Tibial nerve (tissue), 4 donors: Measurements from ENCODE around the gene SH2D3A. TPM values are rescaled to one million over a fixed set of nuclear protein-coding genes. Genes with fewer than 3 reads are reported as not detected.

ENCODE experiments used
- DNase-seq, 2 donors: peaks; one replicate each; pipeline ENCODE4 v3.0.0-alpha.2; 2019; ENCODE audit warnings: low spot score in 2 of 2
- H3K27ac ChIP-seq, 4 donors: fragments of 200-600 bp; sonication (generic) in 3 of 4; one replicate each; pipeline ENCODE4 v1.5.1; 2017 to 2019; ENCODE audit warnings: mild to moderate bottlenecking in 1 of 4
- H3K27me3 ChIP-seq, 2 donors: fragments of 200-600 bp; sonication (generic) in 1 of 2; one replicate each; pipeline versions ENCODE4 v1.5.1 to v1.6.0; 2017 to 2019
- H3K36me3 ChIP-seq, 3 donors: fragments of 200-600 bp; sonication (generic); one replicate each; pipeline ENCODE4 v1.5.1; 2018 to 2019
- H3K4me1 ChIP-seq, 4 donors: fragments of 200-600 bp; sonication (generic) in 3 of 4; one replicate each; pipeline ENCODE4 v1.5.1; 2017 to 2019
- H3K4me3 ChIP-seq, 4 donors: fragments of 200-600 bp; sonication (generic) in 3 of 4; one replicate each; pipeline ENCODE4 v1.5.1; 2017 to 2019; ENCODE audit warnings: mild to moderate bottlenecking in 1 of 4, moderate library complexity in 1 of 4
- H3K9me3 ChIP-seq, 4 donors: fragments of 200-600 bp; sonication (generic) in 3 of 4; one replicate each; pipeline ENCODE4 v1.5.1; 2017 to 2019
- CTCF ChIP-seq, 5 experiments: fragments of 200-600 bp in 3 of 5; fragments of 450-650 bp in 2 of 5; sonication (generic) in 3 of 5; IDR thresholded peaks; one replicate each; pipeline ENCODE4 v1.5.1; 2016 to 2019; ENCODE audit warnings: antibody characterized with exemption in 5 of 5, mild to moderate bottlenecking in 3 of 5, moderate library complexity in 2 of 5
- EP300 ChIP-seq, 2 donors: sonication (generic); formaldehyde crosslinking; IDR thresholded peaks; one replicate each; pipeline ENCODE4 v1.6.1; 2017; ENCODE audit warnings: antibody characterized with exemption in 2 of 2, mild to moderate bottlenecking in 1 of 2
- POLR2A ChIP-seq, 2 donors: fragments of 450-650 bp; IDR thresholded peaks; one replicate each; pipeline ENCODE4 v1.6.1; 2017; ENCODE audit warnings: antibody characterized with exemption in 2 of 2, mild to moderate bottlenecking in 2 of 2, moderate library complexity in 2 of 2
- WGBS, 2 donors: methylation state at CpG; one replicate each; pipeline ENCODE4 v1.1.5; 2018; 5-methylcytosine and 5-hydroxymethylcytosine counted together
- total RNA-seq, 4 donors: library from RNA; depleted of rRNA; stranded (reverse); fragments of >200 nt; gene quantifications; one replicate each; pipeline ENCODE4 v1.1.0, GENCODE V29; 2016

SH2D3A gene
- total RNA-seq, 4 donors from 2014 or later, result 0.39 to 4.2 (median 0.44) TPM; not detected in 1

DNA sequence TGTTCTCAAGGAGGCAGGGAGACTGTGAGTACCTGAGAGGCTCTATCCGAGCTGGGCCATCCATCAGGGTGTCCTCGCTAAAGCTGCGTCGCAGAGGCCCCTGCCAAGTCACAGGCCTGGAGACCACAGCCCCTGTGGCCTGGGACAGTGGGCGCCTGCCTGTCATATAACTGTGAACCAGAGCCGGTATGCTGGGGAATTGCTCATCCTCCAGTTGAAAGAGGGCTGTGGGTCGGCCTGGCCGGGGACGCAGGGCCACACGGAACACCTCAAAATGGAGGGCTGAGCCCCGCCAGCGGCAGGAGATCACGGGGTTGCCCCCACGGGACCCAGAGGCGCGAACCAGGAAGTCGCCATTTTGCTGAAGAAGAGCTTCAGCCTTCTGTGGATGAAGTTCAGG is 6.6 kb downstream of the SH2D3A start:
- DNase-seq, result no peak
- H3K27me3 ChIP-seq, result peaks cover 0 to 9% of the 10 kb centered on the region in 2 donors
- no peak for TF ChIP-seq CTCF (IDR thresholded peaks at IDR 0.05)
- no peak for TF ChIP-seq POLR2A (IDR thresholded peaks at IDR 0.05)
- no peak for TF ChIP-seq EP300 (IDR thresholded peaks at IDR 0.05)
- no peak overlapping the region for H3K27ac ChIP-seq
- H3K9me3 ChIP-seq, result peaks cover 0 to 6% (median 0%) of the 10 kb centered on the region in 4 donors
- H3K36me3 ChIP-seq, result no peaks in the 10 kb centered on the region
- WGBS, 2 donors, result 90 to 91% methylated on average over 17 of the region's 17 CpGs
- H3K4me3 ChIP-seq, result no peak overlapping the region
- H3K4me1 ChIP-seq, result no peaks in the 10 kb centered on the region

GRCh38 chr19:6754653-6755463 is 12.4 kb downstream of the SH2D3A start:
- Histone ChIP-seq H3K4me3 (no peak overlapping the region), H3K4me1 (peaks cover 0 to 19% (median 9%) of the 10 kb centered on the region in 4 donors), H3K36me3 (peaks cover 0 to 28% (median 12%) of the 10 kb centered on the region in 3 donors), H3K27ac (no peak overlapping the region), H3K9me3 (no peaks in the 10 kb centered on the region), H3K27me3 (no peaks in the 10 kb centered on the region)
- no peak for TF ChIP-seq EP300 (IDR thresholded peaks at IDR 0.05)
- TF ChIP-seq POLR2A (IDR thresholded peaks at IDR 0.05), result no peak
- TF ChIP-seq CTCF (IDR thresholded peaks at IDR 0.05), result no peak
- WGBS, 2 donors, result 91 to 97% methylated on average over 22 of the region's 23 CpGs
- DNase-seq, result no peak

- 90 to 94% methylated on average over 18 to 22 of the region's 22 CpGs for WGBS, 2 donors
- H3K27ac ChIP-seq, result peak overlapping the region in 1 of 4 donors; percentile 69
Measured at GRCh38 chr19:6754136-6754535, 13.1 kb downstream of the SH2D3A start.

DNA sequence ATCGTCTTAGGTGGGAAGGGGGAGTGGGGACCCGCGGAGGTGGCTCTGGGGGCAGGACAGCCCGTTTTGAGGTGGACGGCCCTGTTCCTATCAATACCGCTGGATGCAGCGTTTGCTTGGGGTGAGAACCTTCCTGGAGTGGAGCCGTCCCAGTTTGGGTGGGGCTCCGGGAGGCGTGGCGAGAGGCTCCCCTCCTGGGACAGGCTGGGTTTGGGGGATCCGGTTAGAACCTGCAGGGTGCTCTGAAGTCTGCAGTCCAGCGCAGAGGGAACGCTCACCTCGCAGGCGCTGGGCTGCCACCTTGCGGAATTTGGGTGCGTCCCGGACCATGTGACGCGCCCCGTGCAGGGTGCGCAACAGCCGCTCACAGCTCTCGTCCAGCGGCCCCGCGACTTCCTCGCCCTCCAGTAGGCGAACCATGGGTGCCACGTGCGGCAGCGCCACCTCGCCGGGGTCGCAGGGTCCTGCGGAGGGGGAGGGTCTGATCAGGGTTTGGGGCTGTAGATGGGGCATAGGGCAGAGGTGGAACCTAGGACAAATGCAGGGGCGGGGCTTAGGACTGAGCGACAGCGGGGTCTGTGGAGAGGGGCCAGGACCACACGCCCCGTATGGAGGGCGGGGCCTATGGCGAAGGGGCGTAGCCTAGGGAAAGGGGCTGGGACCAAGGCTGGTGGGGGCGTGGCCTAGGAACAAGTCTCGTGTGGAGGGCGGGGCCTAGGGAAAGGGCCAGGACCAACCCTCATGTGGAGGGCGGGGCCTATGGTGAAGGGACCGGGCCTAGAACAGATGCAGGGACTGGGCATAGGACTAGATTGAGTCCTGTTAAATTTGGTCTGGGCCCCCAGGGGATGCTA is 13.8 kb downstream of the SH2D3A start:
- peak; percentile 70 to 72 for DNase-seq
- no peaks in the 10 kb centered on the region for H3K27me3 ChIP-seq
- H3K4me1 ChIP-seq, result peaks cover 0 to 23% (median 9%) of the 10 kb centered on the region in 4 donors
- H3K36me3 ChIP-seq, result peaks cover 0 to 42% (median 15%) of the 10 kb centered on the region in 3 donors
- no peak for TF ChIP-seq POLR2A (IDR thresholded peaks at IDR 0.05)
- TF ChIP-seq CTCF (IDR thresholded peaks at IDR 0.05), result peak; percentile 35 to 80 (median 42)
- TF ChIP-seq EP300 (IDR thresholded peaks at IDR 0.05), result peak in 1 of 2 donors; percentile 48
- H3K27ac ChIP-seq, result peak overlapping the region; percentile 19 to 76 (median 72)
- no peaks in the 10 kb centered on the region for H3K9me3 ChIP-seq
- H3K4me3 ChIP-seq, result peak overlapping the region in 3 of 4 donors; percentile 44 to 53 (median 49)
- WGBS, 2 donors, result 4 to 8% methylated on average over 43 to 44 of the region's 50 CpGs

More at GRCh38 chr19:6754136-6754535, 13.1 kb downstream of the SH2D3A start:
- DNase-seq, result no peak
- TF ChIP-seq CTCF (IDR thresholded peaks at IDR 0.05), result no peak
- TF ChIP-seq EP300 (IDR thresholded peaks at IDR 0.05), result no peak
- no peak overlapping the region for H3K4me3 ChIP-seq
- H3K9me3 ChIP-seq, result no peaks in the 10 kb centered on the region
- peaks cover 0 to 35% (median 15%) of the 10 kb centered on the region in 3 donors for H3K36me3 ChIP-seq
- no peaks in the 10 kb centered on the region for H3K27me3 ChIP-seq
- H3K4me1 ChIP-seq, result peaks cover 0 to 23% (median 9%) of the 10 kb centered on the region in 4 donors
